GM18520 (cell line): ENCODE measurements around the gene EEF1A2.

Experiments used
- ATAC-seq: cut with Tn5 transposase; IDR thresholded peaks from one replicate; pipeline ENCODE4 v1.9.1; 2021; ENCODE audit not compliant: unreplicated experiment

Gene EEF1A2

DNA sequence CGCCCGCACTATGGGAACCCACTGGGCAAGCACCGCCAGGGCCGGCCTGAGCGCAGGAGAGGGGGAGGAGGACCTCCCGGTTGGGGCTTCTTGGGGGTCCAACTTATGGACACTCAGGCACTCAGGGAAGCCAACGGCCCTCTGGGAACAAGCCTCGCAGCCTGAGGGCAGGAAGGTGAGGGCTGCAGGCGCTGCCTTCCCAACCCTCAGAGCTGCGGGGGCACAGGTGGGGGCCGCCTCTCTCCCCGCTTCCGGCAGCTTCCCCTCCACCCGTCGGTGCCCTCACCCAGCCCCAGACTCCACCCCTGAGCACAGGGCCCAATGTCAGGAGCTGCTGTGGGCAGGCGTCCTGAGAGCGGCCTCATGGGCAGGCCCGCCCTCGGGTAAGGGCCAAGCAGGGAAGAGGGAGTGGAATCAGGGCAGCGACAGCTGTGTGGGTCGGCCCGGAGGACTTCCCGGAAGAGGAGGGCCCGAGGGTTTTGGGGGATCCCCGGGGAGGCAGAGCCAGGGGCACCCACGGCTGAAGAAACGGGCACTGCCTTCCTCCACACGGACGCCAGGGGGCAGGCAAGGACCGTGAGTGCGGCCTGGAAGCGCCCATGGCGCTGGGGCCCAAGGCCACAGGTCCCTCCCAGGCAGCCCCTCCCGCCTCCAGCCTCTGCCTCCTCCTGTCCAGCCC, 38.8 kb upstream of the EEF1A2 start:
- ATAC-seq, result peak; percentile 87

DNA sequence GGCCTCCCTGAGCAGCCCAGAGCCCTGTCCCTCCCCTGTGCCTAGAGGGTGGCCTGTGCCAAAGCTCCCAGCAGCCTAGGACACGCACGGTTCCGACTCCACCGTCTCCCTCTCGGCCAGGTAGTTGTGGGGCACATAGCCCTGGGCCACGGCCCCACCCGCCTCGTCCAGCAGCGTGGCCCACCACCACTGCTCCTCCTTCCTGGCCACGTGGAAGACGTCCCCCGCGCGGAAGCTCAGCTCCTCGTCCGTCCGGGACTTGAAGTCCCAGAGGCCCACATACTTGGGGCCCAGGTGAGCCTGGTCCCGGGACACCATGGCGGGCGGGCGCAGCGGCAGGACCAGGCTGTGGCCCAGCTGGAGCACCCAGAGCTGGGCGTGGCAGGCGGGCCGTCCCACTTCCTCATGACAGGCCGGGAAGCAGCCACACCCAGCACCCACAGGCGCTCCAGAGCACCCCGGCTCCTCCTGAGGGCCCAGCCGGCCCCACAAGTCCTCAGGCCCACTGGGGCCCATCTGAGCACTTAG, 38.2 kb upstream of the EEF1A2 start, which contains the start of gene PTK6:
Gene PTK6 (minus strand): TSS at position 380 of the 528 bp plus-strand sequence. CDS start 62 bp downstream, at position 318.
- no peak for ATAC-seq

- no peak for ATAC-seq
Measured at GRCh38 chr20:63536241-63536977, 37.5 kb upstream of the EEF1A2 start.

DNA sequence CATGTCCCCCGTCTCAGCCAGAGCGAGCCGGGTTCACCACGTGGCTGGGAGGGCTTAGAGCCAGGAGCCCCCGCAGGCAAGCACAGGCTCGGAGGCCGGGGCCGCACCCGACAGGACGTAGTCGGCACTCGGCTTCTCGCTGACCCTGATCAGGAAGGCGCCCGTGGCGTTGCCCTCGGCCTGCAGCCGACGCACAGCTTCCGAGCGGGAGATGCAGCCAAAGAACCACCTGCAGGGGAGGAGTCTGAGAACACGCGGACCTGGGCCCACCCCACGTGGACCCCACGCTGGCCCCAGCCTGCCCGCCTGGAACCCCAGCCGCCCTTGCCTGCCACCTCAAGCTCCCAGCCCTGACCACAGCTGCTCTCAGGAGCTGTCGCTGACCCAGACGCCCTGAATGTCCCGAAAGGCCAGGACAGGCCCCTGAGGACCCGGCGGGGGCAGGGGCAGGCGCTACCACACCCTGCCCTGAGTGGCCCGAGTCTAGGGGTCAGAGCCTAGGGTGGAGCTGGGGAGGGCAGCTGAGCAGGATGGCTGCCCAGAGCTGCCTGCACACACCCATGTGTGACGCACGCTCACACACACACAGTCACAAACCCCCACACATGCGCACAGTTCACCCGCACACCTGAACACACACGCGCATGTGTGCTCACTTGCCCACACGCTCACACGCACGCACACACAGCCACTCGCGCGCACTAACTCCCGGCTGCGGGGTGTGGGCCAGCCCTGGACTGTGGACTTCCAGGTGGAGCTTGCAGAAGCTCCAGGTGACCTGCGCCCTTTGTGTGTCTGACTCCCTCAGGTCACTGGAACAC, 36.2 kb upstream of the EEF1A2 start:
- no peak for ATAC-seq

- ATAC-seq, result no peak
Measured at GRCh38 chr20:63534427-63534830, 35.5 kb upstream of the EEF1A2 start.

DNA sequence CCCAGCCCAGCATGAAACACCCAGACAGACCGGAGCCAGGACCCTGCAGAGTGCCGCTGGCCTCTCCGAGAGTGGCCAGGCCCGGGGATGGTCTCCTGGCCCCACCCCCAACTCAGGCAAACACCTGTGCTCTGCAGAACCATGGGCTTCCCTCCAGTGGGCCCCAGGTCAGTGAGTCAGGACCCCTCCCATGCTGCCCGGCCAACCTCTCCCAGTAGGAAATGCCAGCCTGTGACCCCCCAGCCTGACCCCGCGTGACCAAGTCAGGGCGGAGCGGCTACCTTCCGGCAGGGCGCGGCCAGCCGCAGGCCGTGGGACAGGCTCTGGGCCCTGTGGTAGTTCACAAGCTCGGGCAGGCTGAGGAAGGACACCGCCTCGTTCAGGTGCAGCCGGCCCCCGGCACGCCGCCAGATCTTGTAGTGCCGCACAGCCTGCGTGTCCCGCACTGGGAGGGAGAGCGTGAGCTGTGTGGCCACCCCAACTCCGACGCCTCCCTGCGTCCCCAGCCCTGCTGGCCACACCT, 35.0 kb upstream of the EEF1A2 start:
- no peak for ATAC-seq

DNA sequence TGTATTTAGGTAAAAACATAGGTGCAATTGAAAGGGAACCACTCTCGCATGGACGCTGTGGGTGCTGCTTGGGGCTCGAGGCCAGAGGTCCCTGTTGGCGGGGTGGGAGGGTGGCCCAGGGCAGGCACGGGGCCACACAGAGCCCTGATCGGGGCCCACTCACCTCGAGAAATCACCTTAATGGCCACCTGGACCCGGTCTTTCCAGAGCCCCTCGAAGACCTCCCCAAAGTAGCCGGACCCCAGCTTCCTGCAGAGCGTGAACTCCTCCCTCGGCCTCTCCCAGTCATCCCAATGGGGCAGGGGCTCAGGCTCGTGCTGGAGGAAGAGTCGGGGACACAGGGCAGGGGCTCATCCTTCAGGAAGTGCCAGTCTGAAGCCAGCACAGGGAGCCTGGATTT, 34.5 kb upstream of the EEF1A2 start:
- ATAC-seq, result no peak

GRCh38 chr20:63532449-63532971, 33.6 kb upstream of the EEF1A2 start:
- ATAC-seq, result no peak

DNA sequence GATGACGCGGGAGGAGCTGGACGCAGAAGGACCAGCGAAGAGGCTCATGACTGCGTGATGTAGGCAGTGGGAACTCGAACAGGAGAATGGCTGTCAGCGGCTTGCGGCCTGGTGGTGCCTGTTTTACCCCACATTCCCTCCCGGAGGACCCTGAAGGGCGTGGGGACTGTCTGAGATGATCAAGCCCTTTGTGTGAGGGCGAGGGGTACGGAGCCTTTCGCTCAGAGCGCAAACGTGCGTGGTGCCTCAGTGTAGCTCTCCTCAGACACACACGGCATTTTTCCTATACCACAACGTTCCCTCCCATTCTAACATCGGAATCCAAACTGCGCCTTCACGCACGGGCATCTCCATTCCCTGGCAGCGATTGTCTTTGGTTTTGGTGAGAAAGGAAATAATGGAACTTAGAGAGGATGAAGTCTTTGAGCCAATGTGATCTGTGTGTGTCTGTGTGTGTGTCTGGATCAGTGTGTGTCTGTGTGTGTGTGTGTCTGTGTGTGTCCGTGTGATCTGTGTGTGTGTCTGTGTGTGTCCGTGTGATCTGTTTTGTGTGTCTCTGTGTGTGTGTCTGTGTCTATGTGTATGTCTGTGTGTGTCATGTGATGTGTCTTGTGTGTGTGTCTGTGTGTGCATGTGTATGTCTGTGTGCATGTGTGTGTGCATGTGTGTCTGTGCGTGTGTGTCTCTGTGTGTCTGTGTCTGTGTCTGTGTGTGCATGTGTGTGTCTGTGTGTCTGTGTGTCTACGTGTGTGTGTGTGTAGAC, 33.0 kb upstream of the EEF1A2 start:
- no peak for ATAC-seq

GRCh38 chr20:63530788-63531160, 31.9 kb upstream of the EEF1A2 start:
- ATAC-seq, result no peak

GRCh38 chr20:63529861-63530787, 31.2 kb upstream of the EEF1A2 start:
- no peak for ATAC-seq

DNA sequence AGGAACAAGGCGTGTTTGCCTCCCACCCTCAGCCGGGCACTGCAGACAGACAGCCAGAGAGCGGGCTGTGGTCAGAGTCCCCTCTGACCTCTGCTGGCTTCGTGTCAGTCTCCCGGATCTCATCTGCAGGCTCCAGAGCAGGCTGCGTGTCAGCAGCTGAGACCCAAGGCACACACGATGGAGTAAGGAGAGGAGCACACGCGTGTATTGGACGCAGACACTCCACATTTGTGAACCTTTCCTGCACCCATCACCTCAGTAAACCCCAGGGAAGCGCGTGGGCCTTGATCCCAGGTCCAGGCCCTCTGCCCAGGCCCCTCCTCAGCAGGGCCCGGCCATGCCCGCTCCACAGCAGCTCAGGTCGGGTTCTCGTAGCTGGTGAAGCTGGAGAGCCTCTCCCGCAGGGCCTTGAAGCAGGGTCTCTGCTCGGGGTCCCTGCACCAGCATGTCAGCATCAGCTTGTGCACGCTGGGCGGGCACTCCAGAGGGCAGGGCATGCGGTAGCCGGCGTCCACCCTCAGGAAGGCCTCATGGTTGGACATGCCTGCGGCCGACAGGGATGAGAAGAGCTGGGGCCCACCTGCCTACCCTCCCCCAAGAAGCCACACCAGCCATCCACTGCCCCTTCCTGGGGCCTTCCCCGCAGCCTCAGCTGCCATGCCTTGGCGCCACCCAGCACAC, 30.4 kb upstream of the EEF1A2 start:
- ATAC-seq, result no peak

GRCh38 chr20:63527184-63527583, 28.3 kb upstream of the EEF1A2 start:
- ATAC-seq, result no peak

DNA sequence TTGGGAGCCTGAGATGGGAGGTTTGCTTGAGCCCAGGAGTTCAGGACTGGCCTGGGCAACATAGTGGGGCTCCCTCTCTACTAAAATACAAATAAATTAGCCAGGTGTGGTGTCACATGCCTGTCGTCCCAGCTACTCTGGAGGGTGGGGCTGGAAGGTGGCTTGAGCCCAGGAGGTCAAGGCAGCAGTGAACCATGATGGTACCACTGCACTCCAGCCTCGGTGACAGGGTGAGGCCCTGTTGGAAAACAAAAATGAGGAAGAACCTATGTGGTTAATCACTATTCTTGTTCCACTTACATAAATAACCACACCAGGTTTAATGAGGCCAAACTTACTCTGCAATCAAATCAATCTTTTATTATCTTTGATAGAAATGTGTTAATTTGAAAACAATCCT, 27.1 kb upstream of the EEF1A2 start:
- no peak for ATAC-seq

DNA sequence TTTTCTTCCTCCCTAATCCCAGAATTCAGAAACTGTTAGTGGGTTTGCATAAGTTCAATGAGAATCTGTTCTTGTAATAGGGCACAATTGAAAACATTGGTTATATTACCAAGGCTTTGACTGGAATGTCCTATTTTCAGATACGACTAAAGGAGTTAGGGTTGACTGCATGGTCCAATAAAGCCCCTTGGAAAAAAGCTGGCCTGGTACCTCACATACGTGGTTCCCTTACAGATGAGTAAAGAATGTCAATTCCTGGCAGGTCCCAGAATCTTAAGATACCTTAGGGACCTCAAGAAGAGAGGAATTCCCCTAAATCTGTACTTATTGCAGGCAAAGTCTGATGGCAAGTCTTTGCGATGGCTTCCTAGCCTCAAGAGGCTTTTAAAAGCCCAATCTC, 26.3 kb upstream of the EEF1A2 start:
- ATAC-seq, result no peak

DNA sequence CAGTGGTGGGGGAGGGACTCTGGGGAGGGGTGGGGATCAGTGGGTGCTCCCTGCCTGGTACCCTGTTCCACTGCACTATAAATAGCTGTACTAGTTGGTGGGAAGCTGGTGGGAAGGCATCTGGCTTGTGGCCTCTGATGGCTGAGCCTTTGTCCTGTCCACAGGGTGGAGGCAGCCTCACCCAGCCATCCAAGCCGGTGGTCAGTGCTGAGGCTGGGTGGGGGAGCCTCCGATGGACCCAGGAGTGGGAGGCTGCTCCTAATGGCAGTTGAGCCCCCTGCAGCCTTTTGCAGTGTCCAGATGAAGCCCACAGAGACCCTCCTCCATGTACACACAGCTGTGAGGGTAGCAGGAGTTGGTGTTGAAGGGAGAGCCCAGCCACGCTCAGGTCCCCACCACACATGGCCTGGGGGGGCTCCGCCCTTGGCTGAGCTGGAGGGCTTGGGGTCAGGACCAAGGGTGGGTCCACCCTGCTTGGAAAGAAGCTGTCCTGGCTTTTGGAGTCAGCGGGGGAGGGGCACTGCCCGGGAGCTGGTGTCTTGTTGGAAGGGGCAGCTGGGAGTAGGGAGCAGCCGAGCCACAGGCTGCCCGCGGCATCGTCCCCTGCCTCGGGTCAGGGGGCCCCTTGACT, 24.2 kb upstream of the EEF1A2 start:
- ATAC-seq, result no peak

DNA sequence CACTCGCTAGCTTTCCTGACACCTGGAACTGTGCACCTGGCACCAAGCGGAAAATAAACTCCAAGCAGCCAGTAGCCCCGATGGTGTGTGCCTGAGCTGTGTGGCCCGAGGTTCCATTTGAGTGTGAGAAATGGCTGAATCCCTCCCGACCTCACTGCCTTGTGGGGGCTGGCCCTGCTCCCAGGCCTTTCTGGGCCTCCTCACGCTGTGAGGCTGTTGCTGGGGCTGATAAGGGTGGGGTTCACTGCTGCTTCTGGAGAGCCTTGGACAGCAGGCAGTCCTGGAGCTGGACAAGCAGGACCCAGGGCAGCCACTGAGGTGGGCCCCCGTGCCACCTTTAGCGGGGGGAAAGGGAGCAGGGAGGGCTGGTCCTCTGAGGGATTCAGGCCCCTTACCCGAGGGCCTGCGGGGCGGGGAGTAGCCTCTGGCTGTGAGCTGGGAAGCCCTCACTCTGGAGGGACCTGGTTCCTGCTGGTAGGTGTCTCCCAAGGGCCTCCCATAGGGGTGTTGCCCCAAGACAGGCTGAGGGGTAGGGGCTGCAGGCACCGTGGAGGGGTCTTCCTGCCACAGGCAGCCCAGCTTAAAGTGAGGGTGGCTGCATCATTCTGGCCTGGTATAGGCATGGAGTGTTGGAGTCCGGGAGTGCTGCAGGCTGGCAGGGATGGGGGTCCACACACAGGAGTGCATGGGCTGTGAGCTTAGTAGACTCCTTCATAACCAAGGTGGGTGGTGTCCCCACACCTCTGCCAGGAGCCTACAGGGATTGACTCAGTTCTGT, 23.4 kb upstream of the EEF1A2 start:
- ATAC-seq, result no peak
